GM18502 (cell line): Measurements from ENCODE around the gene TBC1D16.

ENCODE experiments used
- ATAC-seq: cut with Tn5 transposase; IDR thresholded peaks from one replicate; pipeline ENCODE4 v1.9.1; 2021; ENCODE audit warnings: mild to moderate bottlenecking; ENCODE audit not compliant: unreplicated experiment, poor library complexity

Gene TBC1D16

GRCh38 chr17:79930877-79931816 is 104.5 kb downstream of the TBC1D16 start:
- ATAC-seq: no peak

GRCh38 chr17:79930062-79930876 is 105.4 kb downstream of the TBC1D16 start:
- no peak for ATAC-seq

GRCh38 chr17:79929257-79930061 is 106.2 kb downstream of the TBC1D16 start:
- ATAC-seq: no peak

GRCh38 chr17:79928502-79929256 is 107.0 kb downstream of the TBC1D16 start:
- ATAC-seq: no peak

- no peak for ATAC-seq
Measured at GRCh38 chr17:79927688-79928501, 107.8 kb downstream of the TBC1D16 start.

- no peak for ATAC-seq
Measured at GRCh38 chr17:79927136-79927661, 108.5 kb downstream of the TBC1D16 start.

- ATAC-seq: no peak
Measured at GRCh38 chr17:79926605-79927135, 109.0 kb downstream of the TBC1D16 start.

- ATAC-seq: no peak
Measured at GRCh38 chr17:79926142-79926604, 109.5 kb downstream of the TBC1D16 start.

GRCh38 chr17:79925242-79925957 is 110.3 kb downstream of the TBC1D16 start:
- no peak for ATAC-seq

GRCh38 chr17:79924639-79924976 is 111.1 kb downstream of the TBC1D16 start:
- no peak for ATAC-seq

- no peak for ATAC-seq
Measured at GRCh38 chr17:79923974-79924638, 111.6 kb downstream of the TBC1D16 start.

GRCh38 chr17:79922798-79923197 is 112.9 kb downstream of the TBC1D16 start:
- ATAC-seq: no peak

GRCh38 chr17:79922116-79922601 is 113.5 kb downstream of the TBC1D16 start:
- no peak for ATAC-seq

- no peak for ATAC-seq
Measured at GRCh38 chr17:79921411-79922115, 114.1 kb downstream of the TBC1D16 start.

- ATAC-seq: no peak
Measured at GRCh38 chr17:79920751-79921410, 114.8 kb downstream of the TBC1D16 start.
